Stimulated activated naive CD4-positive, alpha-beta T cell treated with Interleukin-2 at 50 U/mL for 16 hours (primary cell): Measurements from ENCODE around the gene CCDC121.

ENCODE experiments used
- DNase-seq: peaks from one replicate; lab custom pipeline; 2025; lab: John Stamatoyannopoulos, UW

CCDC121 gene

DNA sequence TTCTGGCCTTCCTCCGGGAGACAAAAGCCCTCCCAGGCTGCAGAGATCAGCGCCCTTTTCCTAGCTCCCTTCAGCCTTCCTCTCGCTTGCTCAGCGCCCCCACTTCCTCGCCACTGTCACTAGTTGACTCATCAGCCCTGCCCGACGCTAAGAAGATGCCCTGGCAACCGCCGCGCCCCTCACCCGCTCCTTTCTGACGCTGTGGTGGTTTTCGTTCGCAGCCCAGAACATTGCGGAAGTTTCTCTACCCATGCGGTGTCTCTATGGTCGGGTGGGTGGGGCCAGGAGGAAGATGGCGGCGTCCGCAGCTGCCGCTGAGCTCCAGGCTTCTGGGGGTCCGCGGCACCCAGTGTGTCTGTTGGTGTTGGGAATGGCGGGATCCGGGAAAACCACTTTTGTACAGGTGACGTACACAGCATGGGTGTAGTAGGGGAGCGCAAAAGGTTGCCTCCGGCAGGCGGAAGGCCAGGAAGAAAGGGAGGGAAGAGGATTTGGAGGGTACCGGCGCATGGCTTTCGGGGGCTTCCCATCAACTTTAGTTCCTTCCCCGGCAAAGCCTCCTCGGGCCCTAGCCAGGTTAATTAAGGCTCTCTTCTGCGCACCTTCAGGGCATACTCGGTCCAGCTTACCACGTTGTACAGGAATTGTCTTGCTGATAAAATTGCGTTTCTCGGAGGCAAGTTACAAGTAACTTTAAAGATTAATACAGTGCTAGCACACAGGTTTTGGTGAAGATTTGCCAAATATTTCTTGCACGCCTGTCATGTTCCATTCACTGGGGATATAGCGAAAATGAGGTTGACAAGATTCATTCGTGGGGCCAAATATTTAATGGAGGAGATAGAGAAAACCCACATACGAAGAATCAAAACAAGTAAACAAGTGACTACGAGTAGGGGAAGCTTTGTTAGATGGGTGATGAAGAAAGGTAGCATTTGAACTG is at the start of gene CCDC121, which contains the start of gene GPN1:
Gene CCDC121 (minus strand): TSS at position 246 of the 943 bp plus-strand sequence. CDS start 1,213 bp downstream, outside the sequence.
Gene GPN1 (plus strand): TSS at position 284 of the 943 bp plus-strand sequence. CDS start 9 bp downstream, at position 293.
- peak; percentile 98 for DNase-seq

DNA sequence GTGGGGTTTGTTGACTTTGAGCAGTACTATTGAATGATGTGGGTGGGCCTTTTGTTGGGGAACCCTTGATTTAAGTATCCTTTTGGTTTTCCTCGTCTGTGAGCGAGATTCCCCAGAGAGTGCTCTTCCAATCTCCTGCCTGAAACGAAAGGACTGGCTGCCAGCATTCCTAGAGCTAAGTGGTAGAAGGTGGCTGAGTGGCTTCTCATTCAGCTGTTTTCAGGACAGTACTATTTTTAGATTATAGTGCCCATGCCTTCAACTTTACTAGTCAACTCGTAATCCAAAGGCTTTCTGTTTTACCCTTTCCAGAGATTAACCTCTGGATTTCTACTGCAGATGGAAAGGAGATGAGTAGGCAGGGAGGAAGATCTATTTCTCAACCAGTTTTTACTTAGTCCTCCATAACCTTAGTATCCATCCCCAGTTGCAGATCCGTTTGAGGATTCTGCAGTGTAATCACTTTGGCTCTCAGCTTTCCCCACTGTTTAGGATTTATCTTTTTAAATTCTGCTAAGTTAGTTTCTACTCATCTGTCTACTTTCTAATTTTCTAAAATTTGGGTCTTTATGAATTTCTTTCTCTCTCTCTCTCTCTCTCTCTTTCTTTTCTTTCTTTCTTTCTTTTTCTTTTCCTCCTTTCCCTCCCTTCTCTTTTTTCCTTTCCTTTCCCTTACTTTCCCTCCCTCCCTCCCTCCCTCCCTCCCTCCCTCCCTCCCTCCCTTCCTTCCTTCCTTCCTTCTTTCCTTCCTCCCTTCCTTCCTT is 44.1 kb upstream of the CCDC121 start:
- DNase-seq, result no peak

DNA sequence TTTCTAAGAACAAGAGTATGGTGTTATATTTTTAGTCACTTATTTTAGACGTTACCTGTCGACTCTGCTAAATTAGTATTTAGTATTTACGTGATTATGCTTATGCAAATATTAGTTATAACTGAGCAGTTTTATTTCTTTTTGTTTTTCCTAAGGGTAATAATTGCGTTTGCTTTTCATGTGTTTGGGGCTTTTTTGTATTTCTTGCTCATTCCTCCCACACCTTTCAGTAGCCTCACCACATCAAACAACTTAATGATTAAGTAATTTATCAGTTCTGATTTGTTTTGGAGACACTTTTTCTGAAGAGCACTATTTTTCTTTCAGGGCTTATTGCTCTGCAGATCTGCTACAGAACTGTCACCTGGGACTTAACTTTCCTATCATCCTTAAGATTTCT is 42.4 kb upstream of the CCDC121 start:
- no peak for DNase-seq

DNA sequence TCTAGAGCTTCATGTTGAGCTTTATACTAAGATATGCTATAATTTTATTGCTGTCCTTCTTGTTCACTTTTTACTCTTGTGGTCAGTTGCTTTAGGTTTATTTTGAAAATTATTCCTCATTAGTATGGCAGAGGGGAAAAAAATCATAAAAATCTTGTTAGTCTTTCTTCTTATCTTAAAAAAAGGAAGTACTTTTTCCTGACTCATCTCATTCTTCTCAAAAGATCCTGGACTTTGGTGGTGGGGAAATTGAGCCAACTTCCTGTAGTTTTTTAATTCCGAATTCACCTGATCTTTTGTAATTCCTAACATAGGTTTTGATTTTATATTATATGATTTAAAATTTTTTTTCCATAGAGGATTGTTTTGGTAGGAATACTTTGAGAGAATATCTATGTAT is 38.6 kb upstream of the CCDC121 start:
- DNase-seq, result no peak

DNA sequence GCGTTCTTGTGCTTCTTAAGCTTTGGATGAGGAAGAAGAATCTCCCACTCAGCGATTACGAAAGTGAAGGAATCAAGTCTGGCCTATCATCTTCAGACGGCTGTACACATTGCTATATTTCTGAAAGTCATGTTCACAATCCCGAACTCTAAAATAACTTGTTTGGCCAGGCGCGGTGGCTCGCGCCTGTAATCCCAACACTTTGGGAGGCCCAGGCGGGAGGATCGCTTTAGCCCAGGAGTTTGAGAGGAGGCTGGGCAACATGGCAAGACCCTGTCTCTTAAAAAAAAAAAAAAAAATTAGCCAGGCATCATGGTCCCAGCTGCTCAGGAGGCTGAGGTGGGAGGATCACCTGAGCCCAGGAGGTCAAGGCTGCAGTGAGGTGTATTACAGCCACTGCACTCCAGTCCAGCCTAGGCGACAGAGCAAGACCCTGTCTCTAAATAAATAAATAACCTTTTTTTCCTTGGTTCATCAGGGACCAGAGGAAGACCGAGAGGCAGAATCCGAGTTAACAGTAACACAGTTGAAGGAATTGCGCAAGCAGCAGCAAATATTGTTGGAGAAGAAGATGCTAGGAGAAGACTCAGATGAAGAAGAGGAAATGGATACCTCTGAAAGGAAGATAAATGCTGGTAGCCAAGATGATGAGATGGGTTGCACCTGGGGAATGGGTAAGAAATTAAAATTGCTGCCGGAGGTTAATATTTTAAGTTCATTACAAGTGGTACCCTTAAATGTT is 36.0 kb upstream of the CCDC121 start:
- DNase-seq, result no peak

GRCh38 chr2:27664154-27664574 is 35.4 kb upstream of the CCDC121 start:
- DNase-seq, result no peak

GRCh38 chr2:27663285-27664153 is 34.7 kb upstream of the CCDC121 start, which contains the start of the genes SLC4A1AP and SUPT7L:
TSS of gene SLC4A1AP (plus strand) at chr2:27663889. CDS start at chr2:27663915, 26 bp downstream.
TSS of gene SUPT7L (minus strand) at chr2:27663614. CDS start at chr2:27662192, 1,422 bp downstream.
- DNase-seq, result peak; percentile 72

DNA sequence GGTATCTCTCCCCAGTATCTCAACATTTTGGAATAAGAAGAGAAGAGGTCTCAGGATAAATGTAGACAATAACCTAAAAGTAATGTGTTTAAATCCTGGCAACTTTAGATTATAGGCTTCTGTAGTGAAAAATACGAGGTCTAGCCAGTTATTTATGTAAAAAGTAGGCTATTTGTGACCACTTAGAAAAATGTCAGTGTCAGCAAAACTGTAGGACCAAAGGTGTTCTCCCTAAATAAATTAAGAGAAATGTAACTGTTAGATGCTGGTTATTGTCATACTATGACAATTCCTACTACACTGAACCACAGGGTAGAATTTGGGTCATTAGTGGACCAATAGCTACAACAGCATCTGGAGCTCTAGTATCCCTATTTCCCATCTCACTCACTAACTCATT is 32.6 kb upstream of the CCDC121 start:
- no peak for DNase-seq

DNA sequence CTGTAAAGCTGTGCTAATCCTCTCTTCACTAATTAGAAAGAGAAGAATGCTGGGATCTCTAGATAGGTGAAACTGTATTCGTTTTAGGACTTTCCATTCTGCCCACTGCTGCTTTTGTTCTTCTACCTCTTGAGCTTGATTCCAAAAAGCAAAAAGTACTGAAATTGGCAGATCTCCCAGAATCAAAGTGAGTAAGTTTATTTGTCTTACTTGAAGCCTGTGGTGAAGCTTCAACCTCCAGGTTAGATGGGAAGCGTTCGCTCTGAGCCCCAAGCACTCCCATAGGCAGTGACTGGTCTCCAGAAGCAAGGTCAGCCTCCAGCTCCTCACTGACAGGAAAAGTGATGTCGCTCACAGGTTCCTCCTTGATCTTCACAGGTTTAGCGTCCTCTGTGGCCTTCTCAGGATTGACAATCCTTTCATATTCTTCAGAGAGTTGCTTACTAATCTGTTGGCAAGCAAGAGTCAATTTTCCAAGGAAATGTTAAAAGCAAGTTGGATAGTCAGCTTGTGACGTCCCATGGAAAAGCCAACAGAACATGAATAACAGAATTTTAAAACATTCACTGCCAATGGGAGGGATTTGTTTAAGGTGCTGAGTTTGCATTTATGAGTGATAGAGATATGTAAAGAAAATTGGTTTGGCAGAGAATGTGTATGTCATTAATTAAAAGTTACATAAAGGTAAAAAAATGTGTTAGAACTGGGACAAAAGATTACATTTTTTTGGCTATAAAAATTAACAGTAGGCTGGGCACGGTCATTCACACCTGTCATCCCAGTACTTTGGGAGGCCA is 26.5 kb upstream of the CCDC121 start:
- DNase-seq, result no peak

GRCh38 chr2:27653397-27653796 is 24.6 kb upstream of the CCDC121 start:
- DNase-seq, result no peak

GRCh38 chr2:27652790-27653189 is 24.0 kb upstream of the CCDC121 start:
- DNase-seq, result no peak

- no peak for DNase-seq
Observed at GRCh38 chr2:27652341-27652740, 23.5 kb upstream of the CCDC121 start.

DNA sequence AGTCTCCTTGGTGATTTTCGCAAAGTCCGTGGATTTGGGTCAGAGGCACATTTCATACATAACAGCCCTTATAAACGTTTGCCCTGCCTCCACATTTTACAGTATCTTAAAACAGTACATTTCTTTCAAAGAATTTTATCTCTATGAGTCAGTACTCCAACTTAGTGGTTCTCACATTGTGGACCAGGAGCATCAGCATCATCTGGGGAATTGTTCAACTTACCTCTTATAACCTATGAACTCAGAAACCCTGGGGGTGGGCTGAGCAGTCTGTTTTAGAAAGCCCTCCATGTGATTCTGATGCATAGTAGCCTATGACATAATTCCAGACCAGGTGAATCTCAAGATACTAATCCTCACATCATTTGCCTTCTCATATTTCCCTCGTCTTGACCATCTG is 22.2 kb upstream of the CCDC121 start:
- DNase-seq, result no peak

- DNase-seq, result no peak
Observed at GRCh38 chr2:27647737-27648136, 18.9 kb upstream of the CCDC121 start.

GRCh38 chr2:27647289-27647688 is 18.5 kb upstream of the CCDC121 start:
- no peak for DNase-seq

DNA sequence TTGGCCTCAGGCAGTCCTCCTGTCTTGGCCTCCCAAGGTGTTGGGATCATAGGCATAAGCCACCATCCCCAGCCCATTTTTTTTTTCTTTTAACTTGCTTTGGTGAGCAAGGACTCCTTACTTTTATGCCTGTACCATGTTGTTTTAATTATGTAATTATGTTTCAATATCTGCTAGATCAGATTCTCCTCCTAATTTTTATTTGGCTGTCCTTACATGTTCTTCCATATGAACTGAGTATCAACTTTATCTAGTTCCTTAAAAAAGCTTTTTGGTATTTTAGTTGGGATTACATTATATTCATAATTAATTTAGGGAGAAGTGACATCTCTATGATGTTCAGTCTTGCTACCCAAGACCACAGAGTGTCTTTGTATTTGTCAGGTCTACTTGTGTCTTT is 16.4 kb upstream of the CCDC121 start:
- no peak for DNase-seq

DNA sequence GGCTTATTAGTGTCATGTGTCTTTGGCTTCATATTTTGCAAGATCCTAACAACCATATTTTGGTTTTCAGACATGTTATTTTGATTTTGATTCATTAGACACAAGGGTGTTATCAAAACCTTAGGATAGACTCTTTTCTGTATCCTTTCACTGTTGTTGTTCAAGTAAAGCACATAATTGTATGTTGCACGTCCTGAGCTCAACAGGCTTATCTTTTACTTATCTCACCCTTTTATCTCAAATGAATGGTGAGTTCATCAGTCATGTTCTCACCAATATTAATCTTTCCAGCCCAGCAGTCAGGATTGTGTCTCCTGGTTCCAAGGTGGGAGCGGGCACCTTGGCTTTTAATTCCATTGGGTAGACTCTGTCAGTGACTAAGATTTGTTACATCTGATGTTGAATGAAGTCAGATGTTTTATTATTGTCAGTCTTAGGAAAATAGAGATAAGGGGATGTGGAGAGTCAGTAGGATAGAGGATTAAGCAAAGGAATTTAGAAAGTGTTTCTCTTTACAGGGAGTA is 12.0 kb upstream of the CCDC121 start:
- DNase-seq, result no peak

GRCh38 chr2:27638709-27639108 is 9.9 kb upstream of the CCDC121 start:
- no peak for DNase-seq

DNA sequence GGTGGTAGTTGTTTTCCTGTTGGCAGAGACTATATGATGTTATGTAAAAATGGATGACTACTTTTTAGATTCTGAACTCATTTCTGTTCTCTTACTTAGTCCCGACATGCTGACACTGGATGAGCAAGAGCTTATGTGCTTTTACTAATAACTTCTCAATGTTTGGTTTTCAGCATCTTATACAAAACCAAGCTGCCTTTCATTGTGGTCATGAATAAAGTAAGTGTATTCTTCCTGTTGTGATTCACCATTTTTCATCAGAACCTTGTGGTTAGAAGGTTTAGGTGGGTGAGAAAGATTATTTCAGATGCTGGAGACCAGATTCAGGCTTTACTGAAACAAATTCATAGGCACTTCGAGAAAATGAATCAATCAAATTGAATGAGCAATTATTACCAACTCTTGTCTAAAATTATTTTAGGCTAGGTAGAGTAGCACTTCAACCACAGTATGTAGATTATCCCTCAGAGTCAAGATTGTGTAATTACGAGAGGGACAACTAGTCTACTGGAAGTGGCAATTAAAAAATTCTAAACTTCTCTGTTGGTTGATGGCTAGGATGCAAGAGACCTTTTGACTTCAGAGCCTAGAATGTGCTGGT is 9.3 kb upstream of the CCDC121 start:
- DNase-seq, result no peak
